A549 (cell line): ENCODE results near the gene RABAC1. TPM values are rescaled to one million over a fixed set of nuclear protein-coding genes. Genes with fewer than 3 reads are reported as not detected.
A peak's percentile ranks its signal among the peaks of the same experiment; 100 is the strongest.
"Not testable (repeated sequence)": the region's sequence is repeated elsewhere in the genome, so short reads cannot be mapped to it uniquely, and the experiment has no call there.

Experiments used
- ATAC-seq, 2 experiments: fragments of 200-7000 bp in 1 of 2; fragments of >200 bp in 1 of 2; cut with Nextera tagmentation in 1 of 2; cut with Tn5 transposase in 1 of 2; 3 replicates each; pipeline versions ENCODE4 v1.8.0 to v1.9.1; 2018 to 2020; ENCODE audit warnings: mild to moderate bottlenecking in 1 of 2, moderate library complexity in 1 of 2
- CTCF ChIA-PET: fragments of 300-600 bp; sonication (Branson Sonifier 250); formaldehyde crosslinking; extraction: SDS; loops from one replicate; lab custom pipeline; 2021; ENCODE audit warnings: antibody characterized with exemption, inconsistent platforms; lab: Yijun Ruan, JAX
- POLR2A ChIA-PET: fragments of 350-600 bp; formaldehyde crosslinking; extraction: SDS; loops from one replicate; lab custom pipeline; 2021; ENCODE audit warnings: antibody characterized with exemption, inconsistent platforms; lab: Yijun Ruan, JAX
- DNase-seq, 2 experiments: peaks; one replicate each; pipeline versions ENCODE4 v3.0.0 to v3.0.0-alpha.2; 2011 to 2016; ENCODE audit warnings: low read depth in 1 of 2, low spot score in 1 of 2
- FAIRE-seq: peaks from 2 replicates; lab custom pipeline; 2011; peaks lifted over from hg19 to GRCh38; lab: Jason Lieb, UNC
- H3K27ac ChIP-seq, 2 experiments: fragments of >200 bp; sonication (Bioruptor Twin); formaldehyde crosslinking; 3 replicates each; pipeline ENCODE4 v1.5.1; 2016 to 2017
- H3K4me1 ChIP-seq: fragments of >200 bp; sonication (Bioruptor Twin); formaldehyde crosslinking; 3 replicates; pipeline ENCODE4 v1.6.1; 2016
- H3K4me2 ChIP-seq: fragments of >200 bp; sonication (Bioruptor Twin); formaldehyde crosslinking; 3 replicates; pipeline ENCODE4 v1.6.1; 2016
- H3K4me3 ChIP-seq: fragments of >200 bp; sonication (Bioruptor Twin); formaldehyde crosslinking; 3 replicates; pipeline ENCODE4 v1.5.1; 2016
- H3K9me3 ChIP-seq: fragments of >200 bp; sonication (Bioruptor Twin); formaldehyde crosslinking; 3 replicates; pipeline ENCODE4 v1.6.1; 2016
- CBX2 ChIP-seq: fragments of 200-600 bp; sonication (generic); IDR thresholded peaks from 2 replicates; pipeline ENCODE4 v1.6.1; 2016; ENCODE audit warnings: low read depth, mild to moderate bottlenecking, borderline replicate concordance
- CEBPB ChIP-seq, 2 experiments: fragments of >200 bp in 1 of 2; sonication (Bioruptor Twin) in 1 of 2; formaldehyde crosslinking in 1 of 2; IDR thresholded peaks; 2 replicates each; pipeline ENCODE4 v1.6.1; 2012 to 2016
- CHD4 ChIP-seq: fragments of 200-600 bp; sonication (generic); IDR thresholded peaks from 2 replicates; pipeline ENCODE4 v1.6.1; 2016; ENCODE audit warnings: antibody characterized with exemption, mild to moderate bottlenecking, borderline replicate concordance
- EHMT2 ChIP-seq: fragments of 200-600 bp; sonication (generic); IDR thresholded peaks from 2 replicates; pipeline ENCODE4 v1.6.1; 2016; ENCODE audit warnings: antibody characterized with exemption, low read depth, mild to moderate bottlenecking, moderate library complexity
- HEYL ChIP-seq: fragments of 250-450 bp; sonication (Bioruptor Pico); IDR thresholded peaks from 2 replicates; pipeline ENCODE4 v1.8.0; 2021; ENCODE audit warnings: mild to moderate bottlenecking, moderate library complexity
- HOXB5 ChIP-seq: fragments of 250-450 bp; sonication (Bioruptor Pico); IDR thresholded peaks from 2 replicates; pipeline ENCODE4 v1.5.0; 2020; ENCODE audit warnings: mild to moderate bottlenecking, moderate library complexity
- KDM1A ChIP-seq: fragments of 200-600 bp; sonication (generic); IDR thresholded peaks from 2 replicates; pipeline ENCODE4 v1.6.1; 2016; ENCODE audit warnings: low read depth, mild to moderate bottlenecking
- KDM5A ChIP-seq: fragments of 200-600 bp; sonication (generic); IDR thresholded peaks from 2 replicates; pipeline ENCODE4 v1.6.1; 2016; ENCODE audit warnings: antibody characterized with exemption, mild to moderate bottlenecking
- MYC ChIP-seq: IDR thresholded peaks from 2 replicates; pipeline ENCODE4 v1.6.1; 2012; ENCODE audit warnings: mild to moderate bottlenecking, inconsistent platforms, low read length, improper control_type of control experiment, borderline replicate concordance
- NFE2L2 ChIP-seq: fragments of 150-350 bp; conservative IDR thresholded peaks from 2 replicates; pipeline ENCODE4 v1.6.1; 2014; ENCODE audit warnings: low read length
- PBX3 ChIP-seq: IDR thresholded peaks from 2 replicates; pipeline ENCODE4 v1.6.1; 2012
- WGBS: methylation state at CpG from one replicate; pipeline ENCODE4 v1.1.6; 2017; ENCODE audit errors: missing lambda C conversion rate; 5-methylcytosine and 5-hydroxymethylcytosine counted together
- polyA plus RNA-seq, 4 experiments: library from polyadenylated mRNA; depleted of rRNA in 3 of 4; stranded (reverse); fragments of >200 nt; fragmentation: RNase III in 1 of 4; extraction: RNeasy Plus Mini Kit Qiagen cat#74134 plus additional on column Dnase treatment in 1 of 4; gene quantifications; 2 replicates in 3 of 4; 3 replicates in 1 of 4; pipeline ENCODE4 v1.2.3, GENCODE V29; 2011 to 2017
- TF ChIP-seq, protein P1 (sequence below): IDR thresholded peaks from 2 replicates; pipeline ENCODE4 v1.6.1; 2012
- TF ChIP-seq, protein P2 (sequence below): fragments of 250-450 bp; sonication (Bioruptor Pico); IDR thresholded peaks from 2 replicates; pipeline ENCODE4 v1.5.0; 2021; ENCODE audit warnings: mild to moderate bottlenecking, moderate library complexity, borderline replicate concordance
- TF ChIP-seq, protein P3 (sequence below): fragments of 150-350 bp; IDR thresholded peaks from 2 replicates; pipeline ENCODE4 v1.6.1; 2014; ENCODE audit warnings: low read depth, mild to moderate bottlenecking, low read length

The RABAC1 gene
- polyA plus RNA-seq, 2 of the 4 experiments (the other 2 are of a cell fraction) = 117 to 247 TPM

GRCh38 chr19:41993612-41994483 is 34.7 kb upstream of the RABAC1 start, which contains the start of gene ATP1A3:
Gene ATP1A3, minus strand, starts transcription at chr19:41994230. Its CDS starts 154 bp downstream, at chr19:41994076.
- DNase-seq (peak; percentile 68 to 99), FAIRE-seq (no peak)
- H3K27ac ChIP-seq = peak within 1 kb of the TSS in 1 of 2 experiments; percentile 69; a peak in 3 of 6 replicates
- no peak for TF ChIP-seq KDM1A
- TF ChIP-seq, protein P1, sequence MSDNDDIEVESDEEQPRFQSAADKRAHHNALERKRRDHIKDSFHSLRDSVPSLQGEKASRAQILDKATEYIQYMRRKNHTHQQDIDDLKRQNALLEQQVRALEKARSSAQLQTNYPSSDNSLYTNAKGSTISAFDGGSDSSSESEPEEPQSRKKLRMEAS = peak; percentile 56
- peak; percentile 90 for TF ChIP-seq PBX3
- TF ChIP-seq, all 56 proteins: peak for 2
- Histone ChIP-seq H3K4me3 (peak within 1 kb of the TSS; percentile 51), H3K4me2 (peak within 1 kb of the TSS; percentile 96), H3K9me3 (no peaks in the 10 kb centered on the region), H3K4me1 (peaks cover 27% of the 10 kb centered on the region)
- ATAC-seq = peak; percentile 43 to 86
- ChIA-PET POLR2A (interaction anchor here (0.9 kb wide), 1 partner anchor 34 kb away, joined by 3 read pairs; no protein-coding TSS in a partner anchor), CTCF (interaction anchor here (1.2 to 14.8 kb wide), 2 partner anchors 33 to 48 kb away, joined by 3 to 344 read pairs; no protein-coding TSS in a partner anchor)
- 12% methylated on average over 43 of the region's 84 CpGs for WGBS

GRCh38 chr19:41991925-41992569 is 32.9 kb upstream of the RABAC1 start:
- WGBS = 75% methylated on average over 11 of the region's 11 CpGs
- DNase-seq, H3K9me3 ChIP-seq, POLR2A ChIA-PET, ATAC-seq, FAIRE-seq, H3K27ac ChIP-seq, H3K4me1 ChIP-seq, H3K4me2 ChIP-seq, H3K4me3 ChIP-seq: not testable (repeated sequence)
- CTCF ChIA-PET = interaction anchor here (0.7 to 14.8 kb wide), 4 partner anchors 16 to 41 kb away, joined by 3 to 344 read pairs (median 3); partner anchors contain the start of gene RABAC1

GRCh38 chr19:41991025-41991424 is 31.9 kb upstream of the RABAC1 start:
- Histone ChIP-seq H3K4me1 (peaks cover 9% of the 10 kb centered on the region; the same call in 1 of the 3 replicates), H3K9me3 (no peaks in the 10 kb centered on the region), H3K4me3 (no peak overlapping the region), H3K27ac (no peak overlapping the region), H3K4me2 (no peak overlapping the region)
- FAIRE-seq (no peak), DNase-seq (peak in 1 of 2 experiments; percentile 51), ATAC-seq (peak; percentile 10 to 22; a peak in 4 of 6 replicates)
- TF ChIP-seq, protein P2, sequence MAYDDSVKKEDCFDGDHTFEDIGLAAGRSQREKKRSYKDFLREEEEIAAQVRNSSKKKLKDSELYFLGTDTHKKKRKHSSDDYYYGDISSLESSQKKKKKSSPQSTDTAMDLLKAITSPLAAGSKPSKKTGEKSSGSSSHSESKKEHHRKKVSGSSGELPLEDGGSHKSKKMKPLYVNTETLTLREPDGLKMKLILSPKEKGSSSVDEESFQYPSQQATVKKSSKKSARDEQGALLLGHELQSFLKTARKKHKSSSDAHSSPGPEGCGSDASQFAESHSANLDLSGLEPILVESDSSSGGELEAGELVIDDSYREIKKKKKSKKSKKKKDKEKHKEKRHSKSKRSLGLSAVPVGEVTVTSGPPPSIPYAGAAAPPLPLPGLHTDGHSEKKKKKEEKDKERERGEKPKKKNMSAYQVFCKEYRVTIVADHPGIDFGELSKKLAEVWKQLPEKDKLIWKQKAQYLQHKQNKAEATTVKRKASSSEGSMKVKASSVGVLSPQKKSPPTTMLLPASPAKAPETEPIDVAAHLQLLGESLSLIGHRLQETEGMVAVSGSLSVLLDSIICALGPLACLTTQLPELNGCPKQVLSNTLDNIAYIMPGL (CRISPR knock-in tag) = no peak
- TF ChIP-seq EHMT2 (no peak), MYC (no peak), HOXB5 (CRISPR knock-in tag) (no peak), KDM5A (no peak), CHD4 (no peak), CBX2 (no peak), CEBPB (IDR thresholded peaks at IDR 0.05) (no peak), HEYL (CRISPR knock-in tag) (no peak), PBX3 (no peak), NFE2L2 (no peak)
- TF ChIP-seq, protein P3, sequence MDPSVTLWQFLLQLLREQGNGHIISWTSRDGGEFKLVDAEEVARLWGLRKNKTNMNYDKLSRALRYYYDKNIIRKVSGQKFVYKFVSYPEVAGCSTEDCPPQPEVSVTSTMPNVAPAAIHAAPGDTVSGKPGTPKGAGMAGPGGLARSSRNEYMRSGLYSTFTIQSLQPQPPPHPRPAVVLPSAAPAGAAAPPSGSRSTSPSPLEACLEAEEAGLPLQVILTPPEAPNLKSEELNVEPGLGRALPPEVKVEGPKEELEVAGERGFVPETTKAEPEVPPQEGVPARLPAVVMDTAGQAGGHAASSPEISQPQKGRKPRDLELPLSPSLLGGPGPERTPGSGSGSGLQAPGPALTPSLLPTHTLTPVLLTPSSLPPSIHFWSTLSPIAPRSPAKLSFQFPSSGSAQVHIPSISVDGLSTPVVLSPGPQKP = no peak
- ChIA-PET POLR2A (no interaction called here), CTCF (interaction anchor here (1.0 to 14.8 kb wide), 4 partner anchors 12 to 35 kb away, joined by 3 to 344 read pairs (median 3); partner anchors contain the start of gene RABAC1)
- 17% methylated on average over 13 of the region's 15 CpGs for WGBS
